CD4-positive, alpha-beta T cell treated with Interleukin-17A for 4 hours (primary cell): ENCODE results near the gene ALPG.
"Not testable (repeated sequence)": the region's sequence is repeated elsewhere in the genome, so short reads cannot be mapped to it uniquely, and the experiment has no call there.

ENCODE experiments used
- DNase-seq: peaks from one replicate; pipeline ENCODE4 v3.0.0-alpha.2; 2020; ENCODE audit warnings: mixed read lengths

ALPG gene

GRCh38 chr2:232377841-232378734 is 28.6 kb upstream of the ALPG start:
- no peak for DNase-seq

DNA sequence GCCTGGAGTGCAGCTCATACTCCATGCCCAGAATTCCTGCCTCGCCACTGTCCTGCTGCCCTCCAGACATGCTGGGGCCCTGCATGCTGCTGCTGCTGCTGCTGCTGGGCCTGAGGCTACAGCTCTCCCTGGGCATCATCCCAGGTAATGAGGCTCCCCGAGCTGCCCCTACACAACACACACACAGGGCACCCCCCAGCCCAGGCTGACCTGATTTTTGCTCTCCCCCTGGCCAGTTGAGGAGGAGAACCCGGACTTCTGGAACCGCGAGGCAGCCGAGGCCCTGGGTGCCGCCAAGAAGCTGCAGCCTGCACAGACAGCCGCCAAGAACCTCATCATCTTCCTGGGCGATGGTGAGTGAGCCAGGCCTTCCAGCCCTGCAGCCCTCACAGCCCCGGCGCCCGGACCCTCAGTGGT is 27.9 kb upstream of the ALPG start, which contains the start of gene ALPP:
Gene ALPP (plus strand): TSS at position 17 of the 417 bp plus-strand sequence. CDS start 52 bp downstream, at position 69.
- DNase-seq = not testable (repeated sequence)

DNA sequence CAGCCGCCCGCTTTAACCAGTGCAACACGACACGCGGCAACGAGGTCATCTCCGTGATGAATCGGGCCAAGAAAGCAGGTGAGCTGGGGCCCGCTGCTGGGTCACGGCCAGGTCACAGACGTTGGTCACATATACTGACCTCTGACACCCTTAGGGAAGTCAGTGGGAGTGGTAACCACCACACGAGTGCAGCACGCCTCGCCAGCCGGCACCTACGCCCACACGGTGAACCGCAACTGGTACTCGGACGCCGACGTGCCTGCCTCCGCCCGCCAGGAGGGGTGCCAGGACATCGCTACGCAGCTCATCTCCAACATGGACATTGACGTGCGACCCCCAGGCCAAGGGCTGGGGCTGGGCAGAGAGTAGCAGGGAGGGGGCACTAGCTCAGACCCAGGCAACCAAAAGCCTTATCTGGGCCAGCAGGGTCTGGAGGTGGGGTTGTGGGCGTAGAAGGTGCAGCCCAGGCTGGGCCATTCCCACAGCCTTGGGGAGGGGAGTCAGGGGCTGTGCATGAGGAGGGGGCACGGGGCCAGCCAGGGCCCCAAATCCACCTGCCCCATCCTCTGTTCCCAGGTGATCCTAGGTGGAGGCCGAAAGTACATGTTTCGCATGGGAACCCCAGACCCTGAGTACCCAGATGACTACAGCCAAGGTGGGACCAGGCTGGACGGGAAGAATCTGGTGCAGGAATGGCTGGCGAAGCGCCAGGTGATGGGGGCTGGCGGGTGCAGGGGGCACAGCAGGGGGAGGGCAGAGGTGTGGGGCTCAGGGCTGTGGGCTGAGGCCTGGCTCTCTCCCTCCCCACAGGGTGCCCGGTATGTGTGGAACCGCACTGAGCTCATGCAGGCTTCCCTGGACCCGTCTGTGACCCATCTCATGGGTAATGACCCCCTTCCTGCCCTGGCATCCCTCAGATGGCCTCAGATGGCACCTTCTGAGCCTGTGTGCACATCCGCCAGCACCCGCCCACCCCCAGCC is 26.7 kb upstream of the ALPG start:
- not testable (repeated sequence) for DNase-seq

DNA sequence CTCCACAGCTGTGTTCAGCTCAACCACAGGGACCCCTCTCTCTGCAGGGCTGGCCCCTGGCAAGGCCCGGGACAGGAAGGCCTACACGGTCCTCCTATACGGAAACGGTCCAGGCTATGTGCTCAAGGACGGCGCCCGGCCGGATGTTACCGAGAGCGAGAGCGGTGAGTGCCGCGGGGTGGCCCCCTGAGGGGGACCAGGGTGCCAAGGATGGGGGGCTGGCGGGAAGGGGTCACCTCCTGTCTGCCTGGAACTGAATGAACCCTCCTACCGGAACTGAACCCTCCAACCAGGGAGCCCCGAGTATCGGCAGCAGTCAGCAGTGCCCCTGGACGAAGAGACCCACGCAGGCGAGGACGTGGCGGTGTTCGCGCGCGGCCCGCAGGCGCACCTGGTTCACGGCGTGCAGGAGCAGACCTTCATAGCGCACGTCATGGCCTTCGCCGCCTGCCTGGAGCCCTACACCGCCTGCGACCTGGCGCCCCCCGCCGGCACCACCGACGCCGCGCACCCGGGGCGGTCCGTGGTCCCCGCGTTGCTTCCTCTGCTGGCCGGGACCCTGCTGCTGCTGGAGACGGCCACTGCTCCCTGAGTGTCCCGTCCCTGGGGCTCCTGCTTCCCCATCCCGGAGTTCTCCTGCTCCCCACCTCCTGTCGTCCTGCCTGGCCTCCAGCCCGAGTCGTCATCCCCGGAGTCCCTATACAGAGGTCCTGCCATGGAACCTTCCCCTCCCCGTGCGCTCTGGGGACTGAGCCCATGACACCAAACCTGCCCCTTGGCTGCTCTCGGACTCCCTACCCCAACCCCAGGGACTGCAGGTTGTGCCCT is 25.2 kb upstream of the ALPG start:
- not testable (repeated sequence) for DNase-seq

GRCh38 chr2:232382331-232383225 is 24.1 kb upstream of the ALPG start:
- DNase-seq = no peak

- no peak for DNase-seq
Measured at GRCh38 chr2:232384466-232384865, 22.2 kb upstream of the ALPG start.

DNA sequence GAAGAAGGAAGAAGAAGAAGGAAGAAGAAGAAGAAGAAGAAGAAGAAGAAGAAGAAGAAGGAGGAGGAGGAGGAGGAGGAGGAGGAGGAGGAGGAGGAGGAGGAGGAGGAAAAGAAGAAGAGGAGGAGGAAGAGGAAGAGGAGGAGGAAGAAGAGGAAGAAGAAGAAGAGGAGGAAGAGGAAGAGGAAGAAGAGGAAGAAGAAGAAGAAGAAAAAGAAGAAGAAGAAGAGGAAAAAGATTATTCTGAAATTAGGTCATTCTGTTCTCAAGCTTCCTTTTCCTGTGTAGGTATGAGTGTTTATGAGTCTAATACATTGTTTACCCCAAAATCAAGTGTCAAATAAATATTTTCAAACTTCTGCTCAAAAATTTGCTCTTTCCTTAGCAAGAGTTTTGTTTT is 21.6 kb upstream of the ALPG start:
- not testable (repeated sequence) for DNase-seq

DNA sequence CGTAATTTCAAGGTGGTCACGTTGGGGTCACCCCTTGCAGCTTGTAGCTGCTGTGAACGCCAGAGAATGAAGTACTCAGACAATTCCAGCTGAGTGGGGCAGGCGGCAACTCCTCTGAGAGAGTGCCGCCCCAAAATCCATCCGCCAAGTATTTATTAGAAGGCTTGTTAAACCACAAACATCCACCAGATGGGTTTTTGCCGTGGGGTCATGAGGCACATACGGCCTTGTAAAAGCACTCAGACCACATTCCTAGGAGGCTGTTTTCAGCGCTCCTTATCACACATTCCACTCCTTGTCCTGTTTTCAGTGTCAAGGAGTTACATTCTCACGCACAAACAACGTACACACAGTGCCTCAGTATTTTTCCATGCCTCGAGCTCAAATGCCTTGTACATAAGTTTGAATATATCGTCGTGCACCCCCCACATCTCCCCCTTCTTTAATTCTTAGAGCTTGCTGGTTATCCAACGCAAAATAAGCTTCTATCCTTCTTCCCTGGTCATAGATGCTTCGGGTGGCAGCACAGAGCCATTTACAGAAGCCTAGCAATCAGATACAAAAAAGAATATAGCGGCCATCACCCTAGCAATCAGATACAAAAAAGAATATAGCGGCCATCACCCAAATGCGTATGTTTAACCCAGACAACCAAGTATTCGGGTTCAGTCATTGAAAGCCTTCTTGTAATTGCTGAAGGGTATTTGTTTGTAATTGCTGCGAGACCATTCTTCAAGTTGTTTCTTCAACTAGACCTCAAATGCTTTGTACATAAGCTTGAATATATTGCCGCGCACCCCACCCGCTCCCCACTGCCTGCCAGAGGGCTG is 20.8 kb upstream of the ALPG start:
- no peak for DNase-seq

GRCh38 chr2:232386490-232386739 is 20.2 kb upstream of the ALPG start:
- no peak for DNase-seq

DNA sequence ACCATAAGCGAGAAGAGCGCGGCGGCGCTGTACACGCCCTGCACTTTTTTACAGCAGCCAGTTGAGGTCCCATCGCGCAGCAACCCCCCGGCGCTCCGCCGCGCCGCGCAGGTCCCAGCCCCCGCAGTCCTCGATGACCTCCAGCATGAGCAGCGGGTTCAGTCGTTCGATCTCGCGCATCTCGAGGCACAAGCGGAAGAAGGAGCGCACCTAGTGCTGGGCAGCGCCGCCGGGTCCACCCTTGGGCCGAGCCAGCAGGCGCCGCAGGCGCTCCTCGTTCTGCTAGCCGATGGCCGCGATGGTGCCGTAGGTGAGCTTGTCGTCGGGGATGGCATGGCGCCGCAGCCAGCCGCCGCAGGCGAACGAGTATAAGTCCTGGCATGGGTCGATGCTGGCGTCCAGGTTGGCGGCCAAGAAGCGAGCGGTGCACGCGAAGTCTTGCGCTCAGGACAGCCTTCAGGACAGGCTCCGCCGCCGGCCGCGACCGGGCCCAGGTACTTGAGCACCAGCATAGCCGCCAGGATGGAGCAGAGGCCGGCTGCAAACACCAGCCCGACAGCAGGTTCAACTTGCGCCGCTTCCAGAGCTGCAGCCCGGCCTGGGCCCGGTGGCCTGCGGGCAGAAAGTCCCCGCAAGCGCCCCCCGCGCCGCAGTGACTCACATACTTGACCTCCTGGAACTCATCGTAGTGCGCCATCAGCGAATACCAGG is 19.7 kb upstream of the ALPG start:
- DNase-seq = no peak

DNA sequence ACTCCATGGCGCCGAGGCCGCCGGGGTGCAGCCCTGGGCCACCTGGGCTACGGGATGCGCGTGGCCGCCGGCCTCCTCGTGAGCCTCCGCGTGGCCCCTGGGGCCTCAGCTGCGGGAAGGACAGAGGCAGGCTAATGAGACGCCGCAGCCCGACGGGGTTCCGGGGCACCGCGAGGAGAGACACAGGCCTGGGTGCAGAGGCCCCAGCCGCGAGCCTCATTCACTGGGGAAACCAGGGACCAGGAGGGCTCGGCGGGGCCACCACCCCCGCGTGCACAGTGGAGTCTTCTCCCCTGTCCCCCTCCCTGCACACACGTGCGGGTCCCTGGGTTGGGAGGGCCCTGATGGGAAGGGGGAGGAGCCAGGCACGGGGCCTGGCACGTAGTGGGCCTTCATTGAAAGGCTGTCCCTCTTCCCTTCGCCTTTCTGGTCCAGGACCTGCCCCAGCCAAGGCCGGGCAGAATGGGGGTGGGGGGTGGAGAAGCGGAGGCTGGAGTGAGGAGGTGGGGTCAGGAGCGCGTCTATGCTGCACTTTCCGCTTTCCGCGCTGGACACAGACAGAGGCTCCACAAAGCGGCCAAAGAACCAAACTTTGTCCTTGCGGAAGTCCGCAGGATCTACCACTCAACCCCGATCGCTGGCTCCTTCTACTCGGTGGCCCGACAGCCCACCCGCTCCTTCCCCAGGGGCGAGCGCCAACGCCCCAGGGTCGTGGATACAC is 19.0 kb upstream of the ALPG start:
- DNase-seq = no peak

GRCh38 chr2:232388324-232388891 is 18.2 kb upstream of the ALPG start:
- no peak for DNase-seq

DNA sequence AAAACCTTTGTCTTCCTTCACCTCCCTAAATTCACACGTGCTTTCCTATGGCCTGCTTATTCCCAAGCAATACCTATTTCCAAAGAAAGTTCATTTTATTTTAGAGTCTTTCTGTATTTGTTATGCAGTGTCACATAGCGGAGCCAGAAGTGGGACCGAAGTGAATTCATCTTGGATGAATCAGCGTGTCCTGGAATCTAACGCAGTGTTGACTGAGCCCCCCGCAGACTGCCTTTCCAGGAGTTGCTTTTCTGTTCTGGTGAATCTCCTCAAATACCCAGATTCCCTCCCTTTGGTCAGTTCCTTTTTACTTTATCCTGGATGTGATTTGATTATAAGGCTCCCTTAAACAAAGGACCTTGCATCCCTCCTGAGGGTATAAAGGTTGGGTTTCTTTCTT is 17.3 kb upstream of the ALPG start:
- DNase-seq = no peak

DNA sequence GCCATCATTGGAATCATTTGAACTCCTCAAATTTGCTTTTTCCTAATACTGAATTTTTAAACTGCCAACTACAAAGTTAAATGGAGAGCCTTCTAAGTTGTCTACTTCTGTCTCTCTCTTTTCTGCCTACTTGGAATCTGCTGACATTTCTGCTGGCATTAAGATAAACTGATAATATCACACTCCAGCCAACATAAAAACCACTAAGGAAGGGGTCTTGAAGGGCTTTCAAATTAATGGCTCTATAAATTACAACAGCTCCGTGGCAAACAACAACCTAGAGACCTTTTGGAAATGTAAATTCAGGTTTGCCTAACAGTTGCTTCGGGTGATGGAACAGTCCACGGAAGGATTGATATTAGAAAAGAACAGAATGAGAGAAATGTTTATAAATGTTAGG is 16.0 kb upstream of the ALPG start:
- no peak for DNase-seq

DNA sequence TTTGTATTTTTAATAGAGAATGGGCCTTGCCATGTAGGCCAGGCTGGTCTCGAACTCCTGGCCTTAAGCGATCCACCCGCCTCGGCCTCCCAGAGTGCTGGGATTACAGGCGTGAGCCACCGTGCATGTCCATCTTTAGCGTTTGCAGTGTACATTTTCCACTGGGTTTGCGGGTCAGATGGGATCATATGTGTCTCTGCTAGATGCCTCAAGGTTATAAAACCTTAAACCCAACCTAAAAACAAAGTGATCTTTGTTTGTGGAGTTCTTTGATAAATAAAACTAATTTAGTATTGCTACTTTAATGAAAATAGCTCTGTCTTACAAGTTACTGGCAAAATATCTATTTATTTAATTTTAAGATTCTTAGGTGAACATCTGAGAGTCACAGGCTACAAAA is 13.1 kb upstream of the ALPG start:
- DNase-seq = no peak

DNA sequence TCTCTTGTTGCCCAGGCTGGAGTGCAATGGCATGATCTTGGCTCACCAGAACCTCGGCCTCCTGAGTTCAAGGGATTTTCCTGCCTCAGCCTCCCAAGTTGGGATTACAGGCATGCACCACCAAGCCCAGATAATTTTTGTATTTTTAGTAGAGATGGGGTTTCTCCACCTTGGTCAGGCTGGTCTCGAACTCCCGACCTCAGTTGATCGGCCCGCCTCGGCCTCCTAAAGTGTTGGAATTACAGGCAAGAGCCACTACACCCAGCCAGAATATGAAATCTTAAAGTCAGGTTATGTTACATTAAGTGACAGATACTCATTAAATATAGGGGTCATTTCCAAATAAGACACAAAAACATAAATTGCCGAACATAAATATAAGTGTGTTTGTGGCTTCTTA is 12.2 kb upstream of the ALPG start:
- not testable (repeated sequence) for DNase-seq

GRCh38 chr2:232395586-232395985 is 11.1 kb upstream of the ALPG start:
- no peak for DNase-seq

DNA sequence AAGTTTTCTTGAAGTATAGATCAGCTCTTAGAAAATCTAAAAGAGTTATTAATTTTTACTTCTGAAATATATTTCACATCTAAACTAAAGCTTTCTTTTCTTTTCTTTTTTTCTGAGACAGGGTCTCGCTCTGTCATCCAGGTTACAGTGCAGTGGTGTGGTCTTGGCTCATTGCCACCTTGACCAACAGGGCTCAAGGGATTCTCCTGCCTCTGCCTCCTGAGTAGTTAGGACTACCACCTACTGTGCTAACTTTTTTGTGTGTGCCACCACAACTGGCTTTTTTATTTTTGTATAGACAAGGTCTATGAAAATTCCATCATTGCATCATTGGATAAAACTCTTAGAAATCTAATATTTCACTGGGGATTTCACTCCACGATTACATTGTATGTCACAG is 10.0 kb upstream of the ALPG start:
- DNase-seq = no peak
